HG02798 (cell line): ENCODE results near the gene KMO.
A peak's percentile ranks its signal among the peaks of the same experiment; 100 is the strongest.

ENCODE experiments used
- ATAC-seq: cut with Tn5 transposase; IDR thresholded peaks from one replicate; pipeline ENCODE4 v1.9.1; 2021; ENCODE audit warnings: mild to moderate bottlenecking; ENCODE audit not compliant: unreplicated experiment, poor library complexity

KMO gene

GRCh38 chr1:241536304-241536703 lies 4.1 kb downstream of the KMO start:
- ATAC-seq: no peak

GRCh38 chr1:241536969-241537368 lies 4.8 kb downstream of the KMO start:
- no peak for ATAC-seq

DNA sequence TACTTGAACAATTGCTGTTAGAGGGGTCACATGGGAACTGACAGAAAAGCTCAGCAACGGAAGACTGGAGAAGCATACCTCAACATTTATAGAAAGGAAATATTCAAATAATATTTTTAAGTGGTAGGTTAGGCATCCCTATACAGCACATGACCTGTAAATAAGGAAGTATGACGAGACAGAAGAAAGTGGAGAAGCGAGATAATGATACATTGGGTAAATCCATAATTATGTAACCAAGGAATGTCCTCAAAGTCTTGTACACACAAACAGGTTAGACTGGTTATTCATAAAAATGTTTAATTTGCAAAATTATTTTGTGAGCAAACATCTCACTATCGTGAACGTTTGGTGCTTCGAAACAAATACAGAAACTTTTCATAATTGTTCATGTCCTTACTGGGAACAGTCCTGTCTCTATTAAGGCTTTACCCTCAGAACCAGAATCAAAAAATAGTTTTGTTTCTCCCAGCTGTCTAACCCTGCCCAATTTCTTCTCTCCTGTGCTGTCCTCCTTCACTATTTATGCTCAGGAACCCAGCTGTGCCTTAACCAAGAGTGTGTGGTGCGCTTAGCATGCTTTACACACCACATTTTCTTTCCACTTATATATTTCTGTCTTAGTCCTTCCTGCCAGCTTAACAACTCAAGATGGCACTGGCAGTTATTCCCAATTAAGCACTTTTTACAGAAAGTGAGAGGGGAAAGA lies 10.2 kb downstream of the KMO start:
- no peak for ATAC-seq

GRCh38 chr1:241548008-241548407 lies 15.8 kb downstream of the KMO start:
- no peak for ATAC-seq

DNA sequence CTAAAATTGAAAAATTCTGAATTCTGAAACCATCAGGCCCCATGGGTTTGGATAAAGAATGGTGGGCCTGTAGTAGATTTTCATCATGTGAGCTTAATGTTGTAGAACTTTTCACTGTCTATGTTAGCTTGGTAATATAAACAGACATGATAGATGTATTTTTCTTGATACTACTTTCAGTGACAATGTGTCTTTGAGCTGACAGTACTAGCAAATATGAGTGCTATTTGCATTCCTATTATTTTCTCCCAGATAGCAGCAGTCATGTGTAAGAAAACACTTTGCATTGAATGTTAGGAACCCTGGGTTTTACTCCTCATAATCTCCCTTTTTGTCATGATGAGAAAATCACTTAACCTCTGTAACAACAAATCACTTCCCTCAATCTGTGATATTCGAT lies 18.1 kb downstream of the KMO start:
- no peak for ATAC-seq

DNA sequence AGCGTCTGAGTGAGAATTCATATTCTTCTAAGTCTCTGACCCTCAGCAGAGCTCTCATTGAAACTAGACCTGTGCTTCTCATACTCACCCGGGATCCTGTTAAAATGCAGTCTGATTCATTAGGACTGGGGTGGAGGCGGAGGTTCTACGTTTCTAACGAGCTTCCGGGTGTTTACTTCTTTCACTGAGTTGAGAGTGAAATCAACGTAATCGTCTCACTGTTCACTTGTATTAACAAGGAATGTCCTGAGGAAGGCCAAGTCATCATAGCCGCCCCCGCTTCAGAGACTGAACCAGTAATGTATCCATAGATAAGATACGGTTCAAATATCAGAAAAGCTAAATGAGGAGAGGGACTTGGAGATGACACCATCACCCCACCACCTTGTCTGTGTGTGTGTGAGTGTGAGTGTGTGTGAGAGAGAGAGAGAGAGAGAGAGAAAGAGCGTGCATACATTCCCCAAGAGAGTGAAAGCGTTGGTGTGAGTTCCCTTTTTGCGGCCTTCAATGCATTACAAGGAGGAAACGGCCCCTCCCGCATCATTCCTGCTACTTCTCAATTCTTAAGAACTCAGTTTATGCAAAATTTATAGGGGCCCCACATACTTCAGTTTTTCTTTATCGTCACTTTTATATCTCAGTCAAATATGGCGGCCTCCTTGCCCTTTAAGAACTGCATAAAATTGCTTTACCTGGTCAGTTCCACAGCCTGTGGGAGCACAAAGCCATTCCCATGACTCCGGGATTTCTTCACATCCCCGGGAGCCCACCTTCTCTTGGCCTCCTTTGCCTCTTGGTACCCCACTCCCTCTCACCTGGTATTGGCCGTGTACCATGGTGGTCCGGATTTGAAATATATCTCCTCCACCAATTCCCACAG lies 19.8 kb downstream of the KMO start:
- peak; percentile 78 for ATAC-seq

DNA sequence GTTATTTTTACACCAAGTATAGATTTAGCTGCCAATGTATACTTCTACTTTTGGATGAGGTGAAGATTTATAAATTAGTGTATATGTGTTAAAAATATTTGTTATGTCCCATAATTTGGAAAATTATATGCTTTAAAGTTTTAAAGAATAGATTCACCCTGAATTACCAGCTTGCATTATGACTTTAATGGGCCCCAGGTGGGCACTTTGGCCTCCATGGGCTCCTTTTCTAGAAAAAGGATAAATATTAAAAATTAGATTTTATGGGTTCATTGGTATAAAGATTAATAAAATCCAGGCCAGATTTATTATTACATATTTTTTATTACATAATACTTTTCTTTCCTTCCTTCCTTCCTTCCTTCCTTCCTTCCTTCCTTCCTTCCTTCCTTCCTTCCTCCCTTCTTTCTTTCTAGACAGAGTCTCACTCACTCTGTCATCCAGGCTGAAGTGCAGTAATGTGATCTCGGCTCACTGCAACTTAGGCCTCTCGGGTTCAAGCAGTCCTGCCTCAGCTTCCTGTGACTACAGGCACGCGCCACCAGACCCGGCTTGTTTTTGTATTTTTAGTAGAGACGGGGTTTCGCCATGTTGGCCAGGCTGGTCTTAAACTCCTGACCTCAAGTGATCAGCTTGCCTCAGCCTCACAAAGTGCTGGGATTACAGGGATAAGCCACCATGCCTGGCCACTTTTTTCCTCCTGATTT lies 21.9 kb downstream of the KMO start:
- ATAC-seq: no peak

- no peak for ATAC-seq
Measured at GRCh38 chr1:241555526-241555925, 23.3 kb downstream of the KMO start.

GRCh38 chr1:241557031-241557430 lies 24.9 kb downstream of the KMO start:
- ATAC-seq: no peak

- no peak for ATAC-seq
Measured at GRCh38 chr1:241557551-241558193, 25.5 kb downstream of the KMO start.

- no peak for ATAC-seq
Measured at GRCh38 chr1:241560146-241560848, 28.1 kb downstream of the KMO start.

GRCh38 chr1:241560849-241561187 lies 28.6 kb downstream of the KMO start:
- no peak for ATAC-seq

GRCh38 chr1:241569848-241570247 lies 37.7 kb downstream of the KMO start:
- no peak for ATAC-seq

GRCh38 chr1:241574154-241574553 lies 42.0 kb downstream of the KMO start:
- no peak for ATAC-seq

- ATAC-seq: no peak
Measured at GRCh38 chr1:241579434-241579833, 47.3 kb downstream of the KMO start.

- ATAC-seq: no peak
Measured at GRCh38 chr1:241582921-241583321, 50.7 kb downstream of the KMO start.

GRCh38 chr1:241586905-241587512 lies 54.8 kb downstream of the KMO start:
- ATAC-seq: no peak

DNA sequence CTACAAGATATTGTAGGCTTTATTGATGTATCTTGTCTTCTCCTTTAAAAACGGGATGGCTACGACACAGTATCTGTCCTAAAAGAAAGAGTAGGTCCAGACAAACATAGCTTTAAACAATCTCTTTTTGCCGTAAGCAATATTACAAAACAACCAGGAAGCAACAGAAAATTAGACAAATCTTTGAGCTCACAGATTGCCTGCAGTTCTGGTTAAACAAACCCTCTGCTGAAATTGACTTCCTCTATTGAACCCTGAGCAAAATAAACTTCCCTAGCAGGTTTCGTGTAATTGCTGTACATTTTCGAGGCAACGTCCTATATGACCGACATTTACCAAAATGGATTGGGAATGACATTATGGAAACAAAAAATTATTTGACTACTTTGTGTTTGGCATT lies 57.3 kb downstream of the KMO start:
- ATAC-seq: no peak

- ATAC-seq: no peak
Measured at GRCh38 chr1:241590719-241591118, 58.5 kb downstream of the KMO start.

- ATAC-seq: no peak
Measured at GRCh38 chr1:241591317-241591716, 59.1 kb downstream of the KMO start.
